ENCODE results near the gene SMARCD1. TPM values are rescaled to one million over a fixed set of nuclear protein-coding genes. Genes with fewer than 3 reads are reported as not detected.

SMARCD1 gene
- total RNA-seq, 1 experiment from 2014 or later = 152 TPM

DNA sequence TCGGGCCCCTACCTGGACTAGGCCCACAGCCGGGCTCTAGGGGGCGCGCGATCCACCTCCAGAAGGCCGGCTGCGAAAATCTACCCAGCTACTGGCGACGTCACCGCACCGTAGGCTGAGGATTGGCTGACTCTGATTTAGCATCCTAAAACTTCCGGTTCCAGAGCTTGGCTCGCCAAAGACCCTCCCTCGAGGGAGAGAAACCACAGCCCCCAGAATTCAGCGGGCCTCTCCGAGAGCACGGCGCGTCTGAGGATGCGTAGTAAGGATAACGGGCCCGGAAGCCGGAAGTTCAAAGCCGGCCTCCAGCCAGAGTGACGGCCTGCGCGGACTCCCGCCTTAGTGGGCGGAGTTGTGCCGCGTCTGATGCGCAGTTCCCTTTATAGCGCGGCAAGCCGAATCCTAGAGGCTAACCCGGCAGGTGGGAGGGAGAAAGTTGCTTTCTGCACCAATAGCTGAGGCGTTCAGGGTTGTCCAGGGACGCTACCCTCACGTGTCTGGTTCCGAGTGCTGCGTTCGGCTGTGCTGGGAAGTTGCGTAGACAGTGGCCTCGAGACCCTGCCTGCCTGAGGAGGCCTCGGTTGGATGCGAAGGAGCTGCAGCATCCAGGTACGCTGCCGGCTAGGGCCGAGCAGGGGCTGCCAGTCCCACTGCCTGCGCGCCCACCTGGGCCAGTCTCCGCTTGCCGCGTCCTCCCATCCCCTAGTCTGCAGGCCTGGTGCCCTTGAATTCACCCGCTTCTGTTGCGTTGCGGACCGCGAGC lies 26.7 kb downstream of the SMARCD1 start, which contains the start of gene COX14:
TSS of gene COX14 (plus strand) at position 544 of the 763 bp plus-strand sequence. CDS start 7,808 bp downstream, outside the sequence.
- Histone ChIP-seq H3K27ac (ENCODE audit: low read depth, low read length, poor library complexity, severe bottlenecking) (peak within 1 kb of the TSS; percentile 89), H3K4me1 (ENCODE audit: insufficient read depth, low read length, poor library complexity, severe bottlenecking) (peaks cover 26% of the 10 kb centered on the region), H3K27me3 (replicated peaks; ENCODE audit: insufficient read depth, low read depth, low read length, poor library complexity) (no peaks in the 10 kb centered on the region), H3K36me3 (ENCODE audit: insufficient read depth, low read length, poor library complexity, severe bottlenecking) (no peaks in the 10 kb centered on the region), H3K9me3 (ENCODE audit: low read depth, low read length, poor library complexity, severe bottlenecking) (no peaks in the 10 kb centered on the region), H3K4me3 (ENCODE audit: low read depth, low read length, poor library complexity, severe bottlenecking) (peak within 1 kb of the TSS; percentile 74)
- ChIA-PET CTCF (interaction anchor here (0.5 to 2.7 kb wide), 10 partner anchors 9 to 1106 kb away, joined by 3 to 21 read pairs (median 6); partner anchors contain the start of genes CERS5, POU6F1 and SMARCD1), POLR2A (ENCODE audit: low non-redundant PET) (interaction anchor here (0.9 kb wide), 1 partner anchor 371 kb away, joined by 22 read pairs; no protein-coding TSS in a partner anchor)
- intact Hi-C loops (cut with micrococcal nuclease; ENCODE audit: unreplicated experiment) = loop anchor here (2.0 kb wide), 1 partner anchor 55 kb away; the partner anchor contains the start of gene CERS5
- peak; percentile 100 for DNase-seq (ENCODE audit: low spot score)
- no TSS peak for BruUV-seq (replicated peaks)
- TF ChIP-seq, protein P1, sequence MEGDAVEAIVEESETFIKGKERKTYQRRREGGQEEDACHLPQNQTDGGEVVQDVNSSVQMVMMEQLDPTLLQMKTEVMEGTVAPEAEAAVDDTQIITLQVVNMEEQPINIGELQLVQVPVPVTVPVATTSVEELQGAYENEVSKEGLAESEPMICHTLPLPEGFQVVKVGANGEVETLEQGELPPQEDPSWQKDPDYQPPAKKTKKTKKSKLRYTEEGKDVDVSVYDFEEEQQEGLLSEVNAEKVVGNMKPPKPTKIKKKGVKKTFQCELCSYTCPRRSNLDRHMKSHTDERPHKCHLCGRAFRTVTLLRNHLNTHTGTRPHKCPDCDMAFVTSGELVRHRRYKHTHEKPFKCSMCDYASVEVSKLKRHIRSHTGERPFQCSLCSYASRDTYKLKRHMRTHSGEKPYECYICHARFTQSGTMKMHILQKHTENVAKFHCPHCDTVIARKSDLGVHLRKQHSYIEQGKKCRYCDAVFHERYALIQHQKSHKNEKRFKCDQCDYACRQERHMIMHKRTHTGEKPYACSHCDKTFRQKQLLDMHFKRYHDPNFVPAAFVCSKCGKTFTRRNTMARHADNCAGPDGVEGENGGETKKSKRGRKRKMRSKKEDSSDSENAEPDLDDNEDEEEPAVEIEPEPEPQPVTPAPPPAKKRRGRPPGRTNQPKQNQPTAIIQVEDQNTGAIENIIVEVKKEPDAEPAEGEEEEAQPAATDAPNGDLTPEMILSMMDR (conservative IDR thresholded peaks at IDR 0.05; ENCODE audit: low read depth, low read length) = peak; percentile 99
- no peak for TF ChIP-seq EZH2 (IDR thresholded peaks at IDR 0.05; ENCODE audit: borderline replicate concordance, low read depth, low read length, poor library complexity, severe bottlenecking)

DNA sequence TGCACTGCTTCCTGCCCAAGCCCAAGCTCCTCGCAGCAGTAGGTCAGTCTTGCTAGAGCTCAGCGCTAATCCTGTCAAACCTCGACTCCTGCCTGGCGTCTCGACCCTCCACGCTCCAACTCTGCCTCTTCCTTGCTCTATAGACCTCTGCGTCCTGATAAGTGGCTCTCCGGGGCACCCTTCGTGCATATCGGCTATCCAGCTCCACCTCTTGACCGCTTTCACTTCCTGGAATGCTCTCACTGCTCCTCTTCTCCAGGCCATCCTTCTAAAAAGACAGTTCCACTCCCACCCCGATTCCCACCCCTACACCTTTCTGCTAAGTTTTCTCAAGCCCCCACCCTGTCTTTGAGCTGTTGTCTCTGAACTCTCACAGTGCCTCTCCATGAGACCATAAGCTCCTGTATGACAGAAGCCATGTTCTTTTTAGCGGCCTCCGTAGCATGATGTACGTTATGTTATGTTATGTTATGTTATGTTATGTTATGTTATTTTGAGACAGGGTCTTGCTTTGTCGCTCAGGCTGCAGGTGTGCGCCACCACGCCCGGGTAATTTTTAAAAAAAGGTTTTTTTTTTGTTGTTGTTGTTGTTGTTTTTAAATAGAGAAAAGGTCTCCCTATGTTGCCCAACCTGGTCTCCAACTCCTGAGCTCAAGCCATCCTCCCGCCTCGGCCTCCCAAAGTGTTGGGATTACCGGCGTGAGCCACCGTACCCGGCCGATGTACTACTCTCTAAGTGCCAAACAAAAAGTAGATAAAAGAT lies 27.5 kb downstream of the SMARCD1 start:
- TSS peak; percentile 38 for BruUV-seq (replicated peaks)
- peaks cover 26% of the 10 kb centered on the region for H3K4me1 ChIP-seq (ENCODE audit: insufficient read depth, low read length, poor library complexity, severe bottlenecking)
- intact Hi-C loops (cut with micrococcal nuclease; ENCODE audit: unreplicated experiment) = no loop called here
- DNase-seq (ENCODE audit: low spot score) = no peak
- no peaks in the 10 kb centered on the region for H3K9me3 ChIP-seq (ENCODE audit: low read depth, low read length, poor library complexity, severe bottlenecking)
- H3K36me3 ChIP-seq (ENCODE audit: insufficient read depth, low read length, poor library complexity, severe bottlenecking) = no peaks in the 10 kb centered on the region
- CTCF ChIA-PET = interaction anchor here (1.2 to 2.1 kb wide), 3 partner anchors 25 to 202 kb away, joined by 6 to 10 read pairs (median 8); partner anchors contain the start of gene CERS5
- peak overlapping the region; percentile 89 for H3K27ac ChIP-seq (ENCODE audit: low read depth, low read length, poor library complexity, severe bottlenecking)
- POLR2A ChIA-PET (ENCODE audit: low non-redundant PET) = interaction anchor here (0.5 kb wide), 1 partner anchor 24 kb away, joined by 4 read pairs; no protein-coding TSS in a partner anchor
- H3K4me3 ChIP-seq (ENCODE audit: low read depth, low read length, poor library complexity, severe bottlenecking) = peak overlapping the region; percentile 74
- TF ChIP-seq, protein P1 (conservative IDR thresholded peaks at IDR 0.05; ENCODE audit: low read depth, low read length) = no peak
- TF ChIP-seq EZH2 (IDR thresholded peaks at IDR 0.05; ENCODE audit: borderline replicate concordance, low read depth, low read length, poor library complexity, severe bottlenecking) = no peak
- no peaks in the 10 kb centered on the region for H3K27me3 ChIP-seq (replicated peaks; ENCODE audit: insufficient read depth, low read depth, low read length, poor library complexity)

DNA sequence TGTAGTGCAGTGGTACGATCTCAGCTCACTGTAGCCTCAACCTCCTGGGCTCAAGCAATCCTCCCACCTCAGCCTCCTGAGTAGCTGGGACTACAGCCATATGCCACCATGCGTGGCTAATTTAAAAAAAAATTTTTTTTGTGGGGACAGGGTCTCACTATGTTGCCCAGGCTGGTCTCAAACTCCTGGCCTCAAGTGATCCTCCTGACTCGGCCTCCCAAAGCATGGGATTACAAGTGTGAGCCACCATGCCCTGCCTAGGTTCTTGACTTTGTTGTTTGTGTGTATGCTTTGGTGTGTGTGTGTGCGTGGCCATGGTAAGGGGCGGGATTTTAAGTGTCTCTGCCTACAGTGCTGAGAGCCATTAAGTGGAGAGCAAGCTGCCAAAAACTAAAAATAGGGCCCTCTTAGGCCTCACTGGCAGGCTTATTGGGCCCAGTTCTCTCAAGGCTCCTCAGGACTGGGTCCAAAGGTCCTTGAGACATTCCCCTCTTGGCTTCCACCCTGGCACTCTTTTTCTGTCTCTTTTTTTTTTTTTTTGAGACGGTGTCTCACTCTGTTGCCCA lies 32.0 kb downstream of the SMARCD1 start:
- ChIA-PET CTCF (no interaction called here), POLR2A (ENCODE audit: low non-redundant PET) (no interaction called here)
- no peak overlapping the region for H3K4me3 ChIP-seq (ENCODE audit: low read depth, low read length, poor library complexity, severe bottlenecking)
- H3K9me3 ChIP-seq (ENCODE audit: low read depth, low read length, poor library complexity, severe bottlenecking) = no peaks in the 10 kb centered on the region
- no peak for TF ChIP-seq EZH2 (IDR thresholded peaks at IDR 0.05; ENCODE audit: borderline replicate concordance, low read depth, low read length, poor library complexity, severe bottlenecking)
- TF ChIP-seq, protein P1 (conservative IDR thresholded peaks at IDR 0.05; ENCODE audit: low read depth, low read length) = no peak
- peaks cover 3% of the 10 kb centered on the region for H3K36me3 ChIP-seq (ENCODE audit: insufficient read depth, low read length, poor library complexity, severe bottlenecking)
- no peak overlapping the region for H3K27ac ChIP-seq (ENCODE audit: low read depth, low read length, poor library complexity, severe bottlenecking)
- peaks cover 5% of the 10 kb centered on the region for H3K4me1 ChIP-seq (ENCODE audit: insufficient read depth, low read length, poor library complexity, severe bottlenecking)
- no peaks in the 10 kb centered on the region for H3K27me3 ChIP-seq (replicated peaks; ENCODE audit: insufficient read depth, low read depth, low read length, poor library complexity)
- intact Hi-C loops (cut with micrococcal nuclease; ENCODE audit: unreplicated experiment) = no loop called here
- DNase-seq (ENCODE audit: low spot score) = no peak
- no TSS peak for BruUV-seq (replicated peaks)

Data from A673 (cell line).